Ascending aorta (tissue), 2 donors: ENCODE results near the gene TANGO2. TPM values are rescaled to one million over a fixed set of nuclear protein-coding genes. Genes with fewer than 3 reads are reported as not detected.

Source experiments
- DNase-seq, 2 donors: peaks; one replicate each; pipeline ENCODE4 v3.0.0-alpha.2; 2019; ENCODE audit warnings: low spot score in 2 of 2
- H3K27ac ChIP-seq, 2 donors: fragments of 200-600 bp; sonication (generic); one replicate each; pipeline ENCODE4 v1.5.1; 2016 to 2017; ENCODE audit warnings: mild to moderate bottlenecking in 1 of 2
- H3K27me3 ChIP-seq: fragments of 200-600 bp; sonication (generic); one replicate; pipeline ENCODE4 v1.5.1; 2017
- H3K36me3 ChIP-seq, 2 donors: fragments of 200-600 bp; sonication (generic); one replicate each; pipeline ENCODE4 v1.5.1; 2016
- H3K4me1 ChIP-seq, 2 donors: fragments of 200-600 bp; sonication (generic); one replicate each; pipeline ENCODE4 v1.5.1; 2016 to 2017; ENCODE audit warnings: mild to moderate bottlenecking in 1 of 2
- H3K4me3 ChIP-seq, 2 donors: fragments of 200-600 bp; sonication (generic); one replicate each; pipeline ENCODE4 v1.5.1; 2016 to 2017; ENCODE audit warnings: mild to moderate bottlenecking in 1 of 2
- H3K9me3 ChIP-seq, 2 donors: fragments of 200-600 bp; sonication (generic); one replicate each; pipeline ENCODE4 v1.5.1; 2016
- intact Hi-C: fragments of 100-400 bp; cut with DNase I; formaldehyde crosslinking; loops from one replicate; pipeline ENCODE4 v1.15.1; 2023
- total RNA-seq: library from RNA; depleted of rRNA; stranded (reverse); fragments of >200 nt; gene quantifications from one replicate; pipeline ENCODE4 v1.1.0, GENCODE V29; 2016
- TF ChIP-seq, protein P1 (sequence below), 3 experiments: fragments of 200-600 bp in 2 of 3; fragments of 450-650 bp in 1 of 3; sonication (generic) in 2 of 3; IDR thresholded peaks; one replicate each; pipeline ENCODE4 v1.5.1; 2016 to 2019; ENCODE audit warnings: antibody characterized with exemption in 3 of 3, mild to moderate bottlenecking in 1 of 3, moderate library complexity in 1 of 3

The TANGO2 gene
- total RNA-seq, 1 donor from 2014 or later: 26.3 TPM

DNA sequence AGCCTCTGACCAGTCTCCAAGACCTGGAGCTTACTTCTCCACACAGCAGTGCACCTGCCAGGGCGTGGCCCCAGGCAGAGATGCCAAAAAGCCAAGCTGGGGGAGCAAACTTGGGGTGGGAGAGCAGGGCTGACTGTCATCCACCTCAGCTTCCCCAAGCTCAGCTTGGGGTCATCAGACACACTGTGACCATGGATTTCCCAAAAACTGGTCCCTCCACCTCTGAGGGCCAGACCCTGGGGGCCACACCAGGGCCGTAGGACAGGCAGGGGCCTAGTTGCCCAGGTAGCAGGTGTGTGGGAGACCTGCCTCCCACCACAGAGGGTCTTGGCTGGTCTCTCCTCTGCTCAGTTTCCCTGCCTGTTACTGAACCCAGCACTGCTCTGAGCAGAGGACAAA, 34.9 kb upstream of the TANGO2 start:
- TF ChIP-seq, protein P1, sequence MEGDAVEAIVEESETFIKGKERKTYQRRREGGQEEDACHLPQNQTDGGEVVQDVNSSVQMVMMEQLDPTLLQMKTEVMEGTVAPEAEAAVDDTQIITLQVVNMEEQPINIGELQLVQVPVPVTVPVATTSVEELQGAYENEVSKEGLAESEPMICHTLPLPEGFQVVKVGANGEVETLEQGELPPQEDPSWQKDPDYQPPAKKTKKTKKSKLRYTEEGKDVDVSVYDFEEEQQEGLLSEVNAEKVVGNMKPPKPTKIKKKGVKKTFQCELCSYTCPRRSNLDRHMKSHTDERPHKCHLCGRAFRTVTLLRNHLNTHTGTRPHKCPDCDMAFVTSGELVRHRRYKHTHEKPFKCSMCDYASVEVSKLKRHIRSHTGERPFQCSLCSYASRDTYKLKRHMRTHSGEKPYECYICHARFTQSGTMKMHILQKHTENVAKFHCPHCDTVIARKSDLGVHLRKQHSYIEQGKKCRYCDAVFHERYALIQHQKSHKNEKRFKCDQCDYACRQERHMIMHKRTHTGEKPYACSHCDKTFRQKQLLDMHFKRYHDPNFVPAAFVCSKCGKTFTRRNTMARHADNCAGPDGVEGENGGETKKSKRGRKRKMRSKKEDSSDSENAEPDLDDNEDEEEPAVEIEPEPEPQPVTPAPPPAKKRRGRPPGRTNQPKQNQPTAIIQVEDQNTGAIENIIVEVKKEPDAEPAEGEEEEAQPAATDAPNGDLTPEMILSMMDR (IDR thresholded peaks at IDR 0.05): no peak
- peak overlapping the region; percentile 70 to 93 for H3K4me3 ChIP-seq
- no peak for DNase-seq
- H3K4me1 ChIP-seq: peaks cover 33 to 42% of the 10 kb centered on the region in 2 donors
- H3K27ac ChIP-seq: peak overlapping the region; percentile 97 to 99
- H3K27me3 ChIP-seq: no peaks in the 10 kb centered on the region
- H3K9me3 ChIP-seq: no peaks in the 10 kb centered on the region
- H3K36me3 ChIP-seq: peaks cover 7 to 8% of the 10 kb centered on the region in 2 donors
- intact Hi-C loops: loop anchor here (2.0 kb wide), 1 partner anchor 31 kb away; the partner anchor contains the start of gene ARVCF

DNA sequence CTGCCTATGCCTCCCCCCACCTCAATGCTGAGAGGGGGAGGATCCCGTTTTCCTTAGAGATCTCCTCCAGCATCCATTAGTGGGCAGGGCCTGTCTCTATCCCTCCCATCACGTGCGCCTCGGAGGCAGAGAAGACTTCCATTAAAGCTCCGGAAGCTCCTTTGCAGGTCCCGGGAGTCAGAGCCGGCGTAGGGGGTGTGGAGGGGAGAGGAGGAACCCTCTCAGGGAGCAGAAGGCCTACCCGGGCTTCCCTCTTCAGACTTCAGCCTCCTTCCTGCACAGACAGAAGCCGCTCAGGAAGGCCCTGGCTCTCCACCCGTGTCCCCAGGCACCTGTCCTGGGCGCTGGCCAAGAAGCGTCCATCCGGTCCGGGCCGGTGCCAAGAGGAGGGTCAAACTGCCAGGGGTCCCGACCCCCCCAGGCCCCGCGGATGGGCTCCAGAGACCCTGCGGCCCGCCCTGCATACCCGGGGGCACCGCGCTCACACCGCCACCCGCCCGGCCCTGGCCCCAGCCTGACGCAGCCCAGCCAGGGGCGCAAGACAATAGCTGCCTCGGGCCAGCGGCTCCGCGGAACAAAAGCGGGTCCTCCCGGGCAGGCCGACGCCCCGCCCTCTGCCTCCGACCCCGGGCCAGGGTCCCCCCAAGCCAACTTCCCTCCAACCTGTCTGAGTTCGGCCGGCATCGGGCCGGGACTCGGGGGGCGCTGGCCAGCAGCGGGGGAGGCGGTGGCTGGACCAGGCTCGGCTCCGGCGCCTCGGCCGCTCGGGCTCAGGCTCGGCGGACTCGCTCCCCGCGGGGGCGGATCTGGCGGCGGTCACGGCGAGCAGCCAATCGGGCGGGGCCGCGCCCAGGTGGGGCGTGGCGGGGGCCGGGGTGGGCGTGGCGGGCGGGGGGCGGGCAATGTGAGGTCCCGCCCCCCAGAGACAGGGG, 34.2 kb upstream of the TANGO2 start:
- peak; percentile 42 to 88 for DNase-seq
- Histone ChIP-seq H3K27ac (peak overlapping the region; percentile 97 to 99), H3K36me3 (peaks cover under 1 to 1% of the 10 kb centered on the region in 2 donors), H3K9me3 (no peaks in the 10 kb centered on the region), H3K4me3 (peak overlapping the region; percentile 70 to 93), H3K4me1 (peaks cover 38 to 49% of the 10 kb centered on the region in 2 donors), H3K27me3 (no peaks in the 10 kb centered on the region)
- TF ChIP-seq, protein P1 (IDR thresholded peaks at IDR 0.05): no peak
- intact Hi-C loops: loop anchor here (2.0 kb wide), 1 partner anchor 30 kb away; the partner anchor contains the start of gene ARVCF

GRCh38 chr22:19987394-19988306, 33.3 kb upstream of the TANGO2 start:
- H3K9me3 ChIP-seq: no peaks in the 10 kb centered on the region
- H3K4me3 ChIP-seq: peak overlapping the region; percentile 70 to 93
- intact Hi-C loops: loop anchor here (2.0 kb wide), 1 partner anchor 29 kb away; the partner anchor contains the start of gene ARVCF
- H3K36me3 ChIP-seq: no peaks in the 10 kb centered on the region
- no peak for DNase-seq
- H3K27ac ChIP-seq: peak overlapping the region; percentile 97 to 99
- H3K4me1 ChIP-seq: peaks cover 42 to 58% of the 10 kb centered on the region in 2 donors
- no peaks in the 10 kb centered on the region for H3K27me3 ChIP-seq
- TF ChIP-seq, protein P1 (IDR thresholded peaks at IDR 0.05): no peak

GRCh38 chr22:19988331-19988808, 32.5 kb upstream of the TANGO2 start:
- intact Hi-C loops: no loop called here
- Histone ChIP-seq H3K4me3 (no peak overlapping the region), H3K36me3 (no peaks in the 10 kb centered on the region), H3K4me1 (peaks cover 37 to 58% of the 10 kb centered on the region in 2 donors), H3K27me3 (no peaks in the 10 kb centered on the region), H3K27ac (peak overlapping the region; percentile 87 to 97), H3K9me3 (no peaks in the 10 kb centered on the region)
- TF ChIP-seq, protein P1 (IDR thresholded peaks at IDR 0.05): no peak
- no peak for DNase-seq
